GM19239 (cell line): ENCODE results near the gene PDE6G.
"Not testable (repeated sequence)": the region's sequence is repeated elsewhere in the genome, so short reads cannot be mapped to it uniquely, and the experiment has no call there.

Source experiments
- DNase-seq: peaks from one replicate; pipeline ENCODE4 v3.0.0; 2011; ENCODE audit warnings: low spot score; ENCODE audit not compliant: insufficient read length
- FAIRE-seq: peaks from 2 replicates; lab custom pipeline; 2011; peaks lifted over from hg19 to GRCh38; lab: Jason Lieb, UNC

Gene PDE6G

DNA sequence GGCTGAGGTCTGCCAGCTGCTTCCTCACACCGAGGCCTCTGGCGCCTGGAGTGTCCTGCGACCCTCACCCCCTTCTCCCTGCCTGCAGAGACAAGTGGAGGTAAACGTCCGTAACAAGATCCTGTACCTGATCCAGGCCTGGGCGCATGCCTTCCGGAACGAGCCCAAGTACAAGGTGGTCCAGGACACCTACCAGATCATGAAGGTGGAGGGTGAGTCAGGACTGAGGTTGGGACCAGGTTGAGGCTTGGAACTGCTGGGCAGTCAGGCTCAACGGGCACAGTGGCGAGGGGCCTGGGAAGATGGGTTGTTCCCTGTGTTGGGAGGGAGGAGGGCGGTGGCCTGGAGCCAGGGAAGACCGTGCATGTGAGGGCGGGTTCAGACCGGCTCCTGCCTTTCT is 32.3 kb upstream of the PDE6G start:
- DNase-seq = no peak
- no peak for FAIRE-seq

- DNase-seq = no peak
- no peak for FAIRE-seq
Observed at GRCh38 chr17:81687770-81688541, 31.6 kb upstream of the PDE6G start.

- DNase-seq (no peak), FAIRE-seq (no peak)
Observed at GRCh38 chr17:81686614-81687013, 30.3 kb upstream of the PDE6G start.

- DNase-seq (no peak), FAIRE-seq (no peak)
Observed at GRCh38 chr17:81685108-81685507, 28.8 kb upstream of the PDE6G start.

DNA sequence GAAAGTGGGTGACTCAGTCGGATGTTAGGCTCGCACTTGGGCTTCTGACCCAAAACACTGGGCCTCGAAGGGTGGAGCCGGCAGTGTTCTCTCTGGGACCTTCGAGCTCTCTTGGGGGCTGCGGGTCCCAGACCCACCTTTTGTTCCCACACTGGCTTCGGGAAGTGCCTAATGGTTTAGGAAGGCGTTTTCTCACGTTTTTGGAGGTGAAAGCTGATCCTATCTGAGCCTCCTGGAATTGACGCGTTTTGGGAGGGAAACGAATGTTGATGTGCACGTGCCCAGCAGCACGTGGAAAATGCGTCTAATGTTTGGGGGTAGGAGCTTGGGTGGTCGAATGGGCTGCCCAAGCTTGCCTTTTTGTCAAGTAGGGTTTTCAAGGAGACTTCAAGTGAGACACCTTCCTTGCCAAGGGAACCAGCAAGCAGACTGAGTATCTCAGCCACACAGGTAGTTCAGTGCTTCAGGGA is 28.1 kb upstream of the PDE6G start:
- DNase-seq (peak; percentile 39), FAIRE-seq (no peak)

GRCh38 chr17:81683584-81684441 is 27.5 kb upstream of the PDE6G start, which contains the start of the genes ARL16 and HGS:
Gene ARL16, minus strand, starts transcription at chr17:81683797. Its CDS starts 44 bp downstream, at chr17:81683753.
Gene HGS, plus strand, starts transcription at chr17:81684011. Its CDS starts 56 bp downstream, at chr17:81684067.
- peak; percentile 99 for DNase-seq
- FAIRE-seq = peak; percentile 98

DNA sequence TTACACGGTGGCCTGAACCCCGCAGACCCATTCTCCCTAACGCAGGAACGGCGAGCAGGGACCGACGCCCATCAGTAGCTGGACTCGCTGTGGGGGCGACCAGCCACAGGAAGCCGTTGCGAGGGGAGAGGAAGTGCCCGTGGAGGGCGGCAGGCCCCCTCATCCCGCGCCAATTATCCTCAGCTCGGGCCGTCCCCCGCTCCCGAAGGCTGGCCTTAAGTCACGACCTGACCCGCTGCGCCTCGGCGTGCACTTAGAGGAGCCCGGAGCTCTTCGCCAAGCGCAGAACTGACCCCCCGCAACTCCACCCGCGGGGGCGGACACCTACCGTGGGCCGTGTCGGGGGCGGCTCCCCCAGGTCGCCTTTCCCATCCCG is 26.9 kb upstream of the PDE6G start:
- no peak for FAIRE-seq
- DNase-seq = no peak

DNA sequence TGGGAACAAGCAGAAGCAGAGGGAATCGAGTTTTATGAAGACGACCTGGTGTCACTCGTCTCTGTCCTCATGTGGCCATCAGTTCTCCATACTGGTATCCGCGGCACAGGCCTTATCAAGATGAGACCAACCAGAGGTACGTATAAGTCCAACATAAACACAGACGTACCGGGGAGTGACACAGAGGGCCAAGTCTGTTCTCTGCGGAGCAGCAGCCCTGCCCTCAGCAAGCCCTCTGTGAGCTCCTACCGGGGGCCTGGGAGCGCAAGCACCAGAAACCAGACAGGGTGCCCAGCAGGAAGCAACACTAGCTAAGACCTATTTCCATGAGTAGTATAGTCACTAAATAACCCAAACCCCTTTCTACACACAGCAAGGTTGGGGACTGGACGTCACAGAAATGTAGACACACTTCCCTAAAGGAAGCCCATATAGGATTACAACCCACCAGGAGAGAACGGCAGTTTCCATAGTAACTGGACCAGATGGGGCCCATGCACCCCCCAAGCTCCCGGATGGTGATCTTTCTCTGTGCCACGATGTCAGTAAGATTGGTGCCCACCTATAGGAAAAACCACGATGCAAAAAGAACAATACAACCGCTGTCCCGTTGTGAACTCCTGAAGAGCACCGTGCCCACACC is 26.3 kb upstream of the PDE6G start:
- FAIRE-seq (peak; percentile 23), DNase-seq (no peak)

GRCh38 chr17:81681672-81682071 is 25.3 kb upstream of the PDE6G start:
- DNase-seq (no peak), FAIRE-seq (no peak)

- DNase-seq (no peak), FAIRE-seq (no peak)
Observed at GRCh38 chr17:81680150-81680549, 23.8 kb upstream of the PDE6G start.

DNA sequence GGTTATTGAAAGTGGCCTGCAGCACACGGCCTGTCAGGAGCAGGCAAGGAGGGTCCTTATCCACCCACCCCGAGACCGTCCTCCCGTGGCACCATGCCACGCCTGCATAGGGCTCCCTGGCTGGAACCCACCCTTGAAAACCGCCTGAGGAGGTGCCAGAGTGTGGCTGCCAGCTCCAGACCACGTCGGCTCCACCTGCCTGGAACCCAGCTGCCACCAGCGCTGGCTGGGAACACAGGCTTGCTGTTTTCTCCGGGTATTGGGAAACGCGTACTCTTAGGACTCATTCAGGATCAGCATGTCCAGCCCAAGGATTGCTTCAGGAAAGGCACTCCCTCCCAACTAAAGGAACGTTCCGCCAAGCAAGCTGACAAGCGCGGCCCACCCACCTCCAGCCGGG is 20.6 kb upstream of the PDE6G start:
- FAIRE-seq (no peak), DNase-seq (no peak)

GRCh38 chr17:81675515-81676221 is 19.3 kb upstream of the PDE6G start:
- DNase-seq = not testable (repeated sequence)
- FAIRE-seq = peak; percentile 75

DNA sequence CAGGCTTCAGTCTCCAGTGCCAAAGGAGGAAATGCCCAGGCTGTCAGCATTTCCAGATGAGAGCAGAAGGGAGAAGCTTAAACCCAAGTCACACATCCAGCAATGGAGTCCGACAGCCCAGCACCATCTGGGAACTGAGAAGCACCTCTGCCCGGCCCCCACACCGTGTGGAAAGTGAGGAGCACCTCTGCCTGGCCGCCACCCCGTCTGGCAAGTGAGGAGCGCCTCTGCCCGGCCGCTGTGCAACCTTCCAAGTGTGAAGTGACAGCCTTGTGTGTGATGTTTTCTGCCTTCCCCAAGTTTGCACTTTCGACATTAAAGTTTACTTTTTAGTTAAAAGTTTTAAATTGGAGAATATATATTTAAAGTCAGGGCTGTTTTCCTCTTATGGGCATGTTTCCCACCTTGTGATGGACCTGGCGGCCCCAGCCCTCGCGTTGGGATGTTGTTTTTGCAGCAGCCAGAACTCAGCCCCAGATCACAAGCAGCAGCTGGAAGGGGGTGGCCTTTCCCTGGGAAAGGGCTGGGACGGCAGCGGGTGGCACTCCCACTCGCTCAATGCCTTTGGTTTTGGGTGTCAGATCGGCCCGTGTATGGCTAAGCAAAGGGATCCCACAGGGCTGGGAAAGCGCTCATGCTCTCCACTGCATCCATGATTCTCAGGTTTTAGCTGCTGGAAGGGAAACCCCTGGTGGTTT is 17.4 kb upstream of the PDE6G start:
- FAIRE-seq (no peak), DNase-seq (no peak)

DNA sequence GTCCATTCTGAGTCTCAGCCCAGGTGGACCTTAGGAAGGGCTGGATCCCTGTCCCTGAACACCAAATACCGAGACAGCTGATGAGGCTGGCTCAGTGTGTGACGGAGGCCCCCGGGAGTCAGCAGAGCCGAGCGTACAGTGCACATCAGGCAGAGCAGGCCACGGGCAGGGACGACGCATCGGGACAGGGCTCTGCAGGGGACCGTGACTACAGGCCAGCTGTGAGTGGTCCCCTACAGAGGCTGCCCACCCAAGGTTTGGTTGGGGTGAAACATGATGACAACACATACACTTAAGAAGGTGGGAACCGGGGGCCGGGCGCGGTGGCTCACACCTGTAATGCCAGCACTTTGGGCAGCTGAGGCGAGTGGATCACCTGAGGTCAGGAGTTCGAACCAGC is 16.6 kb upstream of the PDE6G start:
- DNase-seq = no peak
- no peak for FAIRE-seq

DNA sequence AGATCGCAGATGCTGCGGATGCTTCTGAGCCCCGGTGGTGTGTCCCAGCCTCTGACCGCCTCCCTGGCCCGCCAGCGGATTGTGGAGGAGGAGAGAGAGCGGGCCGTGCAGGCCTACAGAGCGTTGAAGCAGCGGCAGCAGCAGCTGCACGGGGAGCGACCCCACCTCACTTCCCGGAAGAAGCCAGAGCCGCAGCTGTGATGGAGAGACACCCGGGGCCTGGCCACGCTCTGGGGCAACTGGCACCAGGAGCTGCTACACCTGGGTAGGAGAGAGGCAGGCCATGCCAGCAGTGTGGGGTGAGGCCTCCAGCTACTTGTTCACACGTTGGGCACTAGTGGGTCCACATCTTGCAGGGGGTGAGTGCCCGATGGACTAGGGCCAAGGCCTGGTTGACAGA is 16.2 kb upstream of the PDE6G start:
- FAIRE-seq (no peak), DNase-seq (no peak)

DNA sequence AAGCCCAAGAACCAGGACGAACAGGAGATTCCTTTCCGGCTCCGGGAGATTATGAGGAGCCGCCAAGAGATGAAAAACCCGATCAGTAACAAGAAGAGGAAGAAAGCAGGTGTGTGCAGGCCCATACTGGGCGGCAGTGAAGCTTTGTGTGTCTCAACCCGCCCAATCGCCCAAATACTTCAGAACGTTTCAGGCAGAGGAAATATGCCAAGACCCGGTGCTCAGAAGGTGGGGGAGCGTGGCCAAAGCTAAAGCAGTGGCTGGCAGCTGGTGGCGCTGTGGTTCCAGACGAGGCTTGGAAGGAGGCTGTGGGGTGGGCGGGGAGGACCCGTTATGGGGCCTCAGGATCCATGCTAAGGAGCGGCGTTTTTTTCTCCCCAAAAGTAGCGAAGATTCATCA is 11.4 kb upstream of the PDE6G start:
- no peak for FAIRE-seq
- DNase-seq = no peak

GRCh38 chr17:81666342-81667191 is 10.2 kb upstream of the PDE6G start, which contains the start of the genes CCDC137 and OXLD1:
Gene CCDC137, plus strand, starts transcription at chr17:81666737. Its CDS starts 30 bp downstream, at chr17:81666767.
Gene OXLD1, minus strand, starts transcription at chr17:81666605. Its CDS starts 28 bp downstream, at chr17:81666577.
- FAIRE-seq = peak; percentile 95
- peak; percentile 97 for DNase-seq

DNA sequence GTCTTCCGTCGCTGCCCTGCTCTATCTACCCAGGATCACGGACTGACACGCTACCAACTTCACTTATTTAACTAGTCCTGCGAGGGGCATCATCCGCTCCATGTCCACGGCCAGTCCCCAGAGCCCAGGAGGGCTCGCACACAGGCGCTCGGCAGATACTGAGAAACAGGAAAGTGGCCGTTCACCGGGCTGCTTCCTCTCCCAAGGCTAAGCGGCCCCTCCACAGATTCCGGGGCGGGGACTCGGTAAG is 9.7 kb upstream of the PDE6G start:
- DNase-seq (no peak), FAIRE-seq (no peak)
